Fibroblast of lung (primary cell): ENCODE results near the gene TCHP.

Source experiments
- EZH2 ChIP-seq: IDR thresholded peaks from 2 replicates; pipeline ENCODE4 v1.5.1; 2012; ENCODE audit warnings: low read length, control low read depth, mild to moderate bottlenecking; ENCODE audit errors: missing control alignments
- TF ChIP-seq, protein P1 (sequence below), 2 donors: IDR thresholded peaks in 1 of 2; conservative IDR thresholded peaks in 1 of 2; 1 replicate in 1 of 2; 2 replicates in 1 of 2; pipeline ENCODE4 v1.5.1; 2011 to 2012; ENCODE audit warnings: low read length in 2 of 2, control low read depth in 1 of 2, inconsistent platforms in 1 of 2, low read depth in 1 of 2, mild to moderate bottlenecking in 1 of 2

DNA sequence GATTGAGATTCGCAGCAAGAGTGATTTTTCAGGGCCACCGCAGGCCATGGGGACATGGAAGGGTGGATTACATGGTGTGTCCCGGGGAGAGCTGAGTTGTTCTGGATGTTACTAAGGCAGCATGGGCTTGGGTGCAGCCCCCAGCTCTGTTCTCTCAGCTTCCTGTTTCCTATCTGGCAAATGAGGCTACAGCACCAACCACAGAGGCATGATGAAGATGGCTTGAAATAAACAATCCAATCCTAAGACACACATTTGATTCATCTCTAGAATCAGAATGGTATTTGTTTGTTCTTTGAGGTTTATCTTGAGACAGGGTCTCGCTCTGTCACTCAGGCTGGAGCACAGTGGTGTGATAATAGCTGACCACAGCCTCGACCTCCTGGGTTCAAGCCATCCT lies 41.3 kb upstream of the TCHP start:
- TF ChIP-seq, protein P1, sequence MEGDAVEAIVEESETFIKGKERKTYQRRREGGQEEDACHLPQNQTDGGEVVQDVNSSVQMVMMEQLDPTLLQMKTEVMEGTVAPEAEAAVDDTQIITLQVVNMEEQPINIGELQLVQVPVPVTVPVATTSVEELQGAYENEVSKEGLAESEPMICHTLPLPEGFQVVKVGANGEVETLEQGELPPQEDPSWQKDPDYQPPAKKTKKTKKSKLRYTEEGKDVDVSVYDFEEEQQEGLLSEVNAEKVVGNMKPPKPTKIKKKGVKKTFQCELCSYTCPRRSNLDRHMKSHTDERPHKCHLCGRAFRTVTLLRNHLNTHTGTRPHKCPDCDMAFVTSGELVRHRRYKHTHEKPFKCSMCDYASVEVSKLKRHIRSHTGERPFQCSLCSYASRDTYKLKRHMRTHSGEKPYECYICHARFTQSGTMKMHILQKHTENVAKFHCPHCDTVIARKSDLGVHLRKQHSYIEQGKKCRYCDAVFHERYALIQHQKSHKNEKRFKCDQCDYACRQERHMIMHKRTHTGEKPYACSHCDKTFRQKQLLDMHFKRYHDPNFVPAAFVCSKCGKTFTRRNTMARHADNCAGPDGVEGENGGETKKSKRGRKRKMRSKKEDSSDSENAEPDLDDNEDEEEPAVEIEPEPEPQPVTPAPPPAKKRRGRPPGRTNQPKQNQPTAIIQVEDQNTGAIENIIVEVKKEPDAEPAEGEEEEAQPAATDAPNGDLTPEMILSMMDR (conservative IDR thresholded peaks at IDR 0.05 in 1 of 2, IDR thresholded peaks at IDR 0.05 in 1 of 2; ENCODE audit: low read depth in 1 of 2, low read length in 2 of 2) = no peak
- no peak for TF ChIP-seq EZH2
